H9 (cell line): Measurements from ENCODE around the gene TTC12. TPM values are rescaled to one million over a fixed set of nuclear protein-coding genes. Genes with fewer than 3 reads are reported as not detected.

Experiments used
- DNase-seq: peaks from one replicate; pipeline ENCODE4 v3.0.0-alpha.2; 2017
- H2AFZ ChIP-seq: one replicate; pipeline ENCODE4 v1.6.1; 2013; ENCODE audit warnings: mild to moderate bottlenecking, low read length, control low read depth, moderate library complexity
- H2AK5ac ChIP-seq: 2 replicates; pipeline ENCODE4 v1.6.1; 2013; ENCODE audit warnings: low read length, control low read depth, mixed read lengths; ENCODE audit not compliant: insufficient read length
- H2BK120ac ChIP-seq: one replicate; pipeline ENCODE4 v1.6.1; 2013; ENCODE audit warnings: low read depth, mild to moderate bottlenecking, low read length, control low read depth, inconsistent platforms; ENCODE audit not compliant: poor library complexity, severe bottlenecking
- H2BK12ac ChIP-seq: 2 replicates; pipeline ENCODE4 v1.6.1; 2013; ENCODE audit warnings: low read length, control low read depth, mixed read lengths, low read depth; ENCODE audit not compliant: insufficient read length
- H2BK15ac ChIP-seq: 2 replicates; pipeline ENCODE4 v1.6.1; 2013; ENCODE audit warnings: low read depth, low read length, control low read depth
- H2BK20ac ChIP-seq: one replicate; pipeline ENCODE4 v1.6.1; 2013; ENCODE audit warnings: low read depth, mild to moderate bottlenecking, low read length, control low read depth, inconsistent platforms; ENCODE audit not compliant: poor library complexity, severe bottlenecking
- H2BK5ac ChIP-seq: 2 replicates; pipeline ENCODE4 v1.6.1; 2013; ENCODE audit warnings: low read length, control low read depth, mixed read lengths; ENCODE audit not compliant: insufficient read length
- H3K14ac ChIP-seq: 2 replicates; pipeline ENCODE4 v1.6.1; 2013; ENCODE audit warnings: low read length, control low read depth; ENCODE audit not compliant: insufficient read depth
- H3K18ac ChIP-seq: 2 replicates; pipeline ENCODE4 v1.6.1; 2013; ENCODE audit warnings: low read depth, mild to moderate bottlenecking, mixed read lengths, low read length, control low read depth; ENCODE audit not compliant: insufficient read length
- H3K23ac ChIP-seq: 2 replicates; pipeline ENCODE4 v1.6.1; 2013; ENCODE audit warnings: low read length, control low read depth, mixed read lengths, low read depth; ENCODE audit not compliant: insufficient read length
- H3K23me2 ChIP-seq: 2 replicates; pipeline ENCODE4 v1.6.1; 2013; ENCODE audit warnings: low read depth, mild to moderate bottlenecking, mixed read lengths, low read length, control low read depth; ENCODE audit not compliant: insufficient read length, poor library complexity, severe bottlenecking
- H3K27ac ChIP-seq: 2 replicates; pipeline ENCODE4 v1.5.1; 2013; ENCODE audit warnings: low read length, control low read depth, mixed read lengths, low read depth; ENCODE audit not compliant: insufficient read length
- H3K27me3 ChIP-seq: 2 replicates; pipeline ENCODE4 v1.6.1; 2013; ENCODE audit warnings: low read length, control low read depth, inconsistent platforms; ENCODE audit not compliant: insufficient read depth
- H3K4ac ChIP-seq: 2 replicates; pipeline ENCODE4 v1.6.1; 2013; ENCODE audit warnings: low read depth, mild to moderate bottlenecking, control low read depth, inconsistent platforms, low read length, moderate library complexity
- H3K4me1 ChIP-seq: 2 replicates; pipeline ENCODE4 v1.6.1; 2013; ENCODE audit warnings: low read length, control low read depth, inconsistent platforms; ENCODE audit not compliant: insufficient read depth
- H3K4me2 ChIP-seq: 2 replicates; pipeline ENCODE4 v1.6.1; 2013; ENCODE audit warnings: low read length, control low read depth, mixed read lengths; ENCODE audit not compliant: insufficient read length, insufficient read depth
- H3K56ac ChIP-seq: 2 replicates; pipeline ENCODE4 v1.6.1; 2013; ENCODE audit warnings: low read depth, mild to moderate bottlenecking, mixed read lengths, low read length, control low read depth; ENCODE audit not compliant: insufficient read length
- H3K79me1 ChIP-seq: 2 replicates; pipeline ENCODE4 v1.6.1; 2013; ENCODE audit warnings: low read depth, mild to moderate bottlenecking, moderate library complexity, low read length, control low read depth, inconsistent platforms; ENCODE audit not compliant: insufficient read depth, poor library complexity, severe bottlenecking
- H3K79me2 ChIP-seq: 2 replicates; pipeline ENCODE4 v1.6.1; 2013; ENCODE audit warnings: low read length, control low read depth, inconsistent platforms; ENCODE audit not compliant: insufficient read depth
- H3K9ac ChIP-seq: 2 replicates; pipeline ENCODE4 v1.6.1; 2013; ENCODE audit warnings: low read length, control low read depth, mixed read lengths; ENCODE audit not compliant: insufficient read length; ENCODE audit errors: extremely low read depth
- H3K9me3 ChIP-seq: one replicate; pipeline ENCODE4 v1.6.1; 2013; ENCODE audit warnings: low read depth, low read length, inconsistent platforms; ENCODE audit not compliant: control insufficient read depth
- H3T11ph ChIP-seq: one replicate; pipeline ENCODE4 v1.6.1; 2013; ENCODE audit warnings: mild to moderate bottlenecking, low read length, control low read depth, inconsistent platforms
- H4K20me1 ChIP-seq: one replicate; pipeline ENCODE4 v1.6.1; 2013; ENCODE audit not compliant: control insufficient read depth, insufficient read length, insufficient read depth
- H4K5ac ChIP-seq: 2 replicates; pipeline ENCODE4 v1.6.1; 2013; ENCODE audit warnings: low read depth, mild to moderate bottlenecking, mixed read lengths, low read length, control low read depth; ENCODE audit not compliant: insufficient read length
- H4K8ac ChIP-seq: replicated peaks from 2 replicates; pipeline ENCODE4 v1.6.1; 2013; ENCODE audit warnings: low read length, control low read depth, mixed read lengths, low read depth; ENCODE audit not compliant: insufficient read length
- H4K91ac ChIP-seq: 2 replicates; pipeline ENCODE4 v1.6.1; 2013; ENCODE audit warnings: low read depth, mild to moderate bottlenecking, moderate library complexity, mixed read lengths, low read length, control low read depth; ENCODE audit not compliant: insufficient read length
- H3K27ac Mint-ChIP-seq, 3 experiments: 2 replicates in 2 of 3; 3 replicates in 1 of 3; pipeline ENCODE4 v1.8.0; 2020 to 2021; ENCODE audit warnings: mixed read lengths in 3 of 3, mild to moderate bottlenecking in 1 of 3, moderate library complexity in 1 of 3
- H3K27me3 Mint-ChIP-seq: 2 replicates; pipeline ENCODE4 v1.8.0; 2021; ENCODE audit warnings: low read depth, mild to moderate bottlenecking, moderate library complexity, mixed read lengths
- H3K36me3 Mint-ChIP-seq, 3 experiments: 2 replicates in 2 of 3; 3 replicates in 1 of 3; pipeline ENCODE4 v1.8.0; 2020 to 2021; ENCODE audit warnings: low read depth in 3 of 3, mixed read lengths in 3 of 3; ENCODE audit not compliant: insufficient read depth in 1 of 3
- H3K4me1 Mint-ChIP-seq, 2 experiments: 2 replicates each; pipeline ENCODE4 v1.8.0; 2020; ENCODE audit warnings: mixed read lengths in 2 of 2
- H3K4me3 Mint-ChIP-seq, 2 experiments: 2 replicates in 1 of 2; 3 replicates in 1 of 2; pipeline ENCODE4 v1.8.0; 2020 to 2021; ENCODE audit warnings: mild to moderate bottlenecking in 2 of 2, mixed read lengths in 2 of 2, moderate library complexity in 1 of 2
- H3K9me3 Mint-ChIP-seq, 2 experiments: 2 replicates in 1 of 2; 3 replicates in 1 of 2; pipeline ENCODE4 v1.8.0; 2020; ENCODE audit warnings: mild to moderate bottlenecking in 2 of 2, mixed read lengths in 2 of 2, moderate library complexity in 1 of 2
- CTCF ChIP-seq: fragments of 200-600 bp; sonication (generic); conservative IDR thresholded peaks from 3 replicates; pipeline ENCODE4 v1.8.0; 2021; ENCODE audit warnings: antibody characterized with exemption, mild to moderate bottlenecking
- WGBS: extraction: QIAGEN DNeasy Blood & Tissue Kit; methylation state at CpG from one replicate; pipeline ENCODE4 v1.1.7; 2013; ENCODE audit warnings: missing lambda C conversion rate, low lambda C conversion rate, mixed read lengths; ENCODE audit not compliant: insufficient read length; ENCODE audit errors: extremely low coverage; 5-methylcytosine and 5-hydroxymethylcytosine counted together
- total RNA-seq: library from RNA; stranded (reverse); gene quantifications from 2 replicates; pipeline ENCODE4 v1.2.1, GENCODE V29; 2021

The TTC12 gene
- total RNA-seq, 1 experiment from 2014 or later: 8.3 TPM

- H3K9ac ChIP-seq: no peak overlapping the region
- DNase-seq: no peak
These were observed 18.4 kb downstream of the TTC12 start for GRCh38 chr11:113332638-113333329.

More at GRCh38 chr11:113332638-113333329, 18.4 kb downstream of the TTC12 start:
- no peaks in the 10 kb centered on the region for H3K4me1 ChIP-seq
- no peaks in the 10 kb centered on the region for H3K79me1 ChIP-seq
- H3K56ac ChIP-seq: no peak overlapping the region
- H3K9me3 ChIP-seq: no peaks in the 10 kb centered on the region
- H3K27me3 Mint-ChIP-seq: no peaks in the 10 kb centered on the region
- H3K9me3 Mint-ChIP-seq: no peaks in the 10 kb centered on the region
- no peak overlapping the region for H3K4me2 ChIP-seq
- no peak overlapping the region for H2BK5ac ChIP-seq
- H2AK5ac ChIP-seq: no peak overlapping the region
- no peak overlapping the region for H2BK15ac ChIP-seq
- no peak overlapping the region for H4K8ac ChIP-seq
- H3K18ac ChIP-seq: no peak overlapping the region
- peaks cover 4 to 5% of the 10 kb centered on the region in 2 experiments; a peak in 3 of 4 replicates for H3K4me1 Mint-ChIP-seq
- H2BK20ac ChIP-seq: no peak overlapping the region
- H2BK12ac ChIP-seq: no peak overlapping the region
- H3K23ac ChIP-seq: no peak overlapping the region
- H3K4ac ChIP-seq: no peak overlapping the region
- H3K27me3 ChIP-seq: no peaks in the 10 kb centered on the region
- no peak for TF ChIP-seq CTCF
- no peaks in the 10 kb centered on the region for H4K20me1 ChIP-seq
- H3K23me2 ChIP-seq: no peaks in the 10 kb centered on the region
- WGBS: no CpG with 5 or more reads among the region's 6 CpGs
- no peak overlapping the region for H2BK120ac ChIP-seq
- no peak overlapping the region for H2AFZ ChIP-seq
- H3K27ac Mint-ChIP-seq: no peak overlapping the region
- H4K5ac ChIP-seq: no peak overlapping the region
- H3K79me2 ChIP-seq: no peaks in the 10 kb centered on the region
- no peak overlapping the region for H3K27ac ChIP-seq
- no peak overlapping the region for H4K91ac ChIP-seq
- no peak overlapping the region; the same call in 1 of the 2 replicates for H3K14ac ChIP-seq
- peaks cover 0 to 5% (median 0%) of the 10 kb centered on the region in 3 experiments; a peak in 2 of 7 replicates for H3K36me3 Mint-ChIP-seq
- H3K4me3 Mint-ChIP-seq: no peak overlapping the region
- H3T11ph ChIP-seq: no peak overlapping the region
